GM23338 (cell line): ENCODE data around the gene POLR2L. TPM values are rescaled to one million over a fixed set of nuclear protein-coding genes. Genes with fewer than 3 reads are reported as not detected.

Experiments
- ATAC-seq: fragments of 200-7000 bp; cut with Tn5 transposase; 3 replicates; pipeline ENCODE4 v1.9.1; 2020
- DNase-seq: peaks from one replicate; pipeline ENCODE4 v3.0.0-alpha.2; 2015; ENCODE audit warnings: low spot score
- H2AFZ ChIP-seq: fragments of 200-600 bp; sonication (generic); 2 replicates; pipeline ENCODE4 v1.8.0; 2016; ENCODE audit warnings: antibody characterized with exemption, mild to moderate bottlenecking, moderate library complexity
- H3F3A ChIP-seq: fragments of 200-600 bp; sonication (generic); replicated peaks from 2 replicates; pipeline ENCODE4 v1.8.0; 2017; ENCODE audit warnings: antibody characterized with exemption, mixed run types, low read depth
- H3K27ac ChIP-seq: fragments of 200-600 bp; sonication (generic); 2 replicates; pipeline ENCODE4 v1.6.1; 2016; ENCODE audit warnings: low read depth
- H3K27me3 ChIP-seq: fragments of 200-600 bp; sonication (generic); 2 replicates; pipeline ENCODE4 v1.8.0; 2016; ENCODE audit warnings: mild to moderate bottlenecking, mixed run types, moderate library complexity; ENCODE audit not compliant: insufficient read depth
- H3K36me3 ChIP-seq: fragments of 200-600 bp; sonication (generic); 2 replicates; pipeline ENCODE4 v1.8.0; 2016; ENCODE audit warnings: mild to moderate bottlenecking; ENCODE audit not compliant: insufficient read depth
- H3K4me1 ChIP-seq: fragments of 200-600 bp; sonication (generic); 2 replicates; pipeline ENCODE4 v1.8.0; 2016; ENCODE audit warnings: mild to moderate bottlenecking, moderate library complexity; ENCODE audit not compliant: insufficient read depth
- H3K4me2 ChIP-seq: fragments of 200-600 bp; sonication (generic); 2 replicates; pipeline ENCODE4 v1.7.1; 2017; ENCODE audit warnings: mixed run types
- H3K4me3 ChIP-seq: fragments of 200-600 bp; sonication (generic); 2 replicates; pipeline ENCODE4 v1.6.1; 2016; ENCODE audit warnings: mixed run types
- H3K79me2 ChIP-seq: fragments of 200-600 bp; sonication (generic); replicated peaks from 2 replicates; pipeline ENCODE4 v1.8.0; 2017; ENCODE audit warnings: mild to moderate bottlenecking; ENCODE audit not compliant: insufficient read depth
- H3K9me2 ChIP-seq: fragments of 200-600 bp; sonication (generic); 2 replicates; pipeline ENCODE4 v1.8.0; 2017; ENCODE audit not compliant: insufficient read depth
- H4K20me1 ChIP-seq: fragments of 200-600 bp; sonication (generic); replicated peaks from 2 replicates; pipeline ENCODE4 v1.8.0; 2017; ENCODE audit warnings: mild to moderate bottlenecking; ENCODE audit not compliant: insufficient read depth
- H3K27ac Mint-ChIP-seq: 2 replicates; pipeline ENCODE4 v1.8.0; 2020; ENCODE audit warnings: inconsistent platforms, mild to moderate bottlenecking, moderate library complexity, mixed read lengths
- H3K27me3 Mint-ChIP-seq: 3 replicates; pipeline ENCODE4 v1.8.0; 2022; ENCODE audit warnings: low read depth, mild to moderate bottlenecking, moderate library complexity, mixed read lengths, inconsistent platforms; ENCODE audit not compliant: insufficient read depth, poor library complexity
- H3K36me3 Mint-ChIP-seq: 3 replicates; pipeline ENCODE4 v1.8.0; 2021; ENCODE audit warnings: low read depth, mild to moderate bottlenecking, inconsistent platforms, moderate library complexity, mixed read lengths
- H3K4me1 Mint-ChIP-seq: 3 replicates; pipeline ENCODE4 v1.8.0; 2020; ENCODE audit warnings: mild to moderate bottlenecking, inconsistent platforms, mixed read lengths
- H3K4me3 Mint-ChIP-seq: 3 replicates; pipeline ENCODE4 v1.8.0; 2021; ENCODE audit warnings: moderate library complexity, mild to moderate bottlenecking, inconsistent platforms, mixed read lengths
- H3K9me3 Mint-ChIP-seq: 3 replicates; pipeline ENCODE4 v1.8.0; 2020; ENCODE audit warnings: moderate library complexity, mild to moderate bottlenecking, inconsistent platforms, mixed read lengths
- CREB1 ChIP-seq: fragments of 250-450 bp; sonication (Bioruptor Pico); IDR thresholded peaks from 2 replicates; pipeline ENCODE4 v1.5.0; 2020; ENCODE audit warnings: low read depth, mild to moderate bottlenecking, moderate library complexity
- CTCF ChIP-seq, 2 experiments: fragments of 200-600 bp in 1 of 2; sonication (generic) in 1 of 2; conservative IDR thresholded peaks; 2 replicates each; pipeline versions ENCODE4 v1.5.1 to v1.6.1; 2016 to 2017; ENCODE audit warnings: antibody characterized with exemption in 2 of 2, low read depth in 2 of 2, mild to moderate bottlenecking in 2 of 2, moderate library complexity in 1 of 2
- ETS1 ChIP-seq: IDR thresholded peaks from 2 replicates; pipeline ENCODE4 v1.6.1; 2016; ENCODE audit warnings: antibody characterized with exemption
- EZH2 ChIP-seq: fragments of 200-600 bp; sonication (generic); IDR thresholded peaks from one replicate; pipeline ENCODE4 v1.8.0; 2017; ENCODE audit warnings: antibody characterized with exemption, mild to moderate bottlenecking, low read depth; ENCODE audit not compliant: unreplicated experiment
- EZH2phosphoT487 ChIP-seq: fragments of 200-600 bp; sonication (generic); IDR thresholded peaks from one replicate; pipeline ENCODE4 v1.8.1; 2018; ENCODE audit warnings: antibody characterized with exemption; ENCODE audit not compliant: unreplicated experiment
- JUNB ChIP-seq: IDR thresholded peaks from one replicate; pipeline ENCODE4 v1.6.1; 2016; ENCODE audit warnings: antibody characterized with exemption; ENCODE audit not compliant: unreplicated experiment
- NANOG ChIP-seq: IDR thresholded peaks from 2 replicates; pipeline ENCODE4 v1.6.1; 2016; ENCODE audit warnings: antibody characterized with exemption, borderline replicate concordance
- REST ChIP-seq: IDR thresholded peaks from one replicate; pipeline ENCODE4 v1.6.1; 2018; ENCODE audit warnings: antibody characterized with exemption; ENCODE audit not compliant: unreplicated experiment
- ZNF114 ChIP-seq: fragments of 250-450 bp; sonication (Bioruptor Pico); IDR thresholded peaks from 2 replicates; pipeline ENCODE4 v1.5.0; 2020; ENCODE audit warnings: mild to moderate bottlenecking, moderate library complexity
- ZNF331 ChIP-seq: fragments of 250-450 bp; sonication (Bioruptor Pico); IDR thresholded peaks from 2 replicates; pipeline ENCODE4 v1.5.0; 2020; ENCODE audit warnings: low read depth, mild to moderate bottlenecking, moderate library complexity
- ZNF462 ChIP-seq: fragments of 250-450 bp; sonication (Bioruptor Pico); IDR thresholded peaks from 2 replicates; pipeline ENCODE4 v1.5.0; 2020; ENCODE audit warnings: mild to moderate bottlenecking, moderate library complexity
- polyA plus RNA-seq: library from polyadenylated mRNA; unstranded; fragments of >200 nt; fragmentation: Nextera tagmentation; extraction: Ambion mirVana; gene quantifications from 2 replicates; pipeline ENCODE4 v1.2.1, GENCODE V29; 2016
- total RNA-seq: library from RNA; depleted of rRNA; stranded (reverse); fragments of >200 nt; shearing (Covaris generic); gene quantifications from 2 replicates; pipeline ENCODE4 v1.2.3, GENCODE V29; 2014

POLR2L gene
- total and polyA plus RNA-seq, 2 experiments from 2014 or later, result 32.2 to 369 TPM

GRCh38 chr11:854601-855329, 12.4 kb upstream of the POLR2L start:
- Histone ChIP-seq H3K36me3 (no peaks in the 10 kb centered on the region), H3K4me2 (no peak overlapping the region), H4K20me1 (peaks cover 17% of the 10 kb centered on the region), H3K4me3 (no peak overlapping the region), H3K4me1 (peaks cover 21% of the 10 kb centered on the region), H3K79me2 (0 out of 2 replicates have a peak, but pooled peaks cover 3% of the 10 kb centered on the region), H3K27me3 (no peaks in the 10 kb centered on the region), H3K9me2 (no peaks in the 10 kb centered on the region), H2AFZ (no peak overlapping the region), H3K27ac (no peak overlapping the region), H3F3A (peaks cover 7% of the 10 kb centered on the region)
- TF ChIP-seq ZNF331 (CRISPR knock-in tag) (no peak), ZNF114 (CRISPR knock-in tag) (no peak), EZH2phosphoT487 (no peak), ETS1 (no peak), ZNF462 (CRISPR knock-in tag) (no peak), EZH2 (no peak), JUNB (no peak), CREB1 (no peak), NANOG (no peak), CTCF (conservative IDR thresholded peaks at IDR 0.05; ENCODE audit: low read depth in 2 of 2) (no peak), REST (no peak)
- peaks cover 32% of the 10 kb centered on the region for H3K4me1 Mint-ChIP-seq
- H3K36me3 Mint-ChIP-seq, result peaks cover 3% of the 10 kb centered on the region; the same call in 1 of the 3 replicates
- H3K27me3 Mint-ChIP-seq, result peaks cover 16% of the 10 kb centered on the region
- DNase-seq (no peak), ATAC-seq (no peak)
- no peak overlapping the region for H3K4me3 Mint-ChIP-seq
- H3K27ac Mint-ChIP-seq, result no peak overlapping the region
- H3K9me3 Mint-ChIP-seq, result no peaks in the 10 kb centered on the region
